SK-N-MC (cell line): ENCODE results near the gene ZNF362.
"Not testable (repeated sequence)": the region's sequence is repeated elsewhere in the genome, so short reads cannot be mapped to it uniquely, and the experiment has no call there.

ENCODE experiments used
- DNase-seq: peaks from one replicate; pipeline ENCODE4 v3.0.0-alpha.2; 2011; ENCODE audit warnings: low read depth, low spot score
- H3K27ac ChIP-seq: fragments of 200-600 bp; sonication (generic); 2 replicates; pipeline ENCODE4 v1.5.1; 2016; ENCODE audit warnings: mixed run types
- H3K36me3 ChIP-seq: fragments of 200-600 bp; sonication (generic); 2 replicates; pipeline ENCODE4 v1.6.1; 2017; ENCODE audit warnings: antibody characterized with exemption, low read length, mixed read lengths; ENCODE audit not compliant: insufficient read depth
- H3K4me3 ChIP-seq: fragments of 200-600 bp; sonication (generic); 2 replicates; pipeline ENCODE4 v1.5.1; 2016
- H3K9ac ChIP-seq: fragments of 200-600 bp; sonication (generic); 2 replicates; pipeline ENCODE4 v1.8.0; 2017; ENCODE audit warnings: mixed run types, mixed read lengths; ENCODE audit not compliant: insufficient read length
- H3K9me3 ChIP-seq: fragments of 200-600 bp; sonication (generic); 2 replicates; pipeline ENCODE4 v1.6.1; 2017; ENCODE audit warnings: low read depth, mild to moderate bottlenecking, antibody characterized with exemption, low read length, moderate library complexity, mixed read lengths
- EZH2 ChIP-seq: fragments of 200-600 bp; sonication (generic); IDR thresholded peaks from one replicate; pipeline ENCODE4 v1.6.1; 2017; ENCODE audit warnings: antibody characterized with exemption
- FOXP2 ChIP-seq: optimal IDR thresholded peaks from 2 replicates; pipeline ENCODE3; 2011; ENCODE audit warnings: mild to moderate bottlenecking, moderate library complexity; ENCODE audit not compliant: insufficient read depth; ENCODE audit errors: extremely low read length, control extremely low read depth
- POLR2AphosphoS5 ChIP-seq: IDR thresholded peaks from 2 replicates; pipeline ENCODE4 v1.6.1; 2012; ENCODE audit warnings: mild to moderate bottlenecking, low read depth, low read length, borderline replicate concordance

ZNF362 gene

DNA sequence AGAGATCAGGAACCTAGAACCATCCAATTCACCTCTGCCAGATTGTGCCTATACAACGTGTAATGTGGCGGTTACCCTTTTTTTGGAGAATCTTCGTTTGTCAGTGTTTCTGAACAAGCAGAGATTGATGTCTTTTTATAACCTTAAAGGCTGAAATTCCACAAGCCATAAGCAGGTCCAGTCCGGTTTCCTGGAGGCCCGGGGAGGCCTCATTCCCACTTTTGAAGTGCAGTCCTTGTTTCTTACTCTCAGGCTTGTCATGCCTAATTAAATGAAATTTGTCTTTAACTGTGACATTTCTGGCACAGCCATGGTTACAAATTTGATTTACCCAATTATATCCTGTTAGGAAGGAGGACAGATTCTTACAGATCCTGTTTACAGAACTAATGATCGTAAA is 27.8 kb downstream of the ZNF362 start:
- Histone ChIP-seq H3K36me3 (peaks cover 66% of the 10 kb centered on the region), H3K4me3 (no peak overlapping the region), H3K9me3 (no peaks in the 10 kb centered on the region), H3K9ac (no peak overlapping the region), H3K27ac (peak overlapping the region; percentile 35; the same call in 1 of the 2 replicates)
- DNase-seq = no peak
- TF ChIP-seq EZH2 (no peak), FOXP2 (no peak), POLR2AphosphoS5 (no peak)

DNA sequence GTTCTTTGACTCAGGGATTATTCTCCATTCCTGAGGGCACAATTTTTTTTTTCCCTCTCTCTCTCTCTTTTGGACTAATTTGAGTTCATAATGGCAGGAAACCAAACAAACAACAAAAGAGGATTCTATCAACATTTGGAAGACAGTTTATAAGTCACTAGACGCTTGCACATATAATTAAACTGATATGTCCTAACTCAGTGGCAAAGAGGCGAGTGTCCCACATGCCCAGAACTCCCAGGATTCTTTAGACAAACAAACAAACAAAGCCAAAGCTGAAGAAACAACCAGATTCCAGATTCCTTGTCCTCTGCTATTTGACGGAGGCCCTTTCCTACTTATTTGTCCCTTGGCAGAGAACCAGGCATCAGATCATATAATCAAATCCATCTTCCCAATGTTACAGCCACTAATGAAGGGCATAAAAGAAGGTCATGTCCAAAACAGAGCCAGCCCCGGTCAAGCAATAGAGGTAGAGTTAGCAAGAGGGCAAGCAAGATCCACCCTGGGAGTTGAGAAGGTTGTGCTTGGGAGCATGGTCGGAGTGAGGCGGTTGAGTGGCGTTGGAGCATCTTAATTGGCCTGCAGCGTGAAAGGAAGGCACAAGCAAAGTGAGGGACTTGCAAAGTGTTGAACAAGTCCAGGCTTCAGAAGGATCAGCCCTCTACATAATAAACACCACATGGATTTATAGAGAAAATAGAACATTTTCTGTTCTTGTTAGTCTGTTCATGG is 30.3 kb downstream of the ZNF362 start:
- peaks cover 53% of the 10 kb centered on the region for H3K36me3 ChIP-seq
- TF ChIP-seq EZH2 (no peak), FOXP2 (no peak), POLR2AphosphoS5 (no peak)
- no peak overlapping the region for H3K4me3 ChIP-seq
- DNase-seq = no peak
- no peaks in the 10 kb centered on the region for H3K9me3 ChIP-seq
- H3K9ac ChIP-seq = no peak overlapping the region
- H3K27ac ChIP-seq = no peak overlapping the region

DNA sequence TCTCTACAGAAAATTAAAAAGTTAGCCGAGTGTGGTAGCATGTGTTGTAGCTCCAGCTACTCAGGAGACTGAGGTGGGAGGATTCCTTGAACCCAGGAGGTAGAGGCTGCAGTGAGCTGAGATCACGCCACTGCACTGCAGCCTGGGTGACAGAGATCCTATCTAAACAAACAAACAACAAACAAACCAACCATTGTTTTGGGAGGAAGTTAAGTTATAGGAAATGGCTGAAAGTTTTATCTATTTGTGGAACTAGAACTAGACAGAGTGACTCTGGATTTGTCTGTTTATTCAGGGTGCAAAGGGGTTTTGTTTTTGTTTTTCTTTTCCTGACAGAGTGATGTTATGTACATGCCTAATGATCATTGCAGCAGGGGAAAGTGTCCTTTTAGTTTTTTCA is 31.0 kb downstream of the ZNF362 start:
- Histone ChIP-seq H3K36me3 (peaks cover 48% of the 10 kb centered on the region), H3K4me3 (no peak overlapping the region), H3K9ac (no peak overlapping the region), H3K27ac (no peak overlapping the region), H3K9me3 (no peaks in the 10 kb centered on the region)
- no peak for DNase-seq
- TF ChIP-seq EZH2 (no peak), FOXP2 (no peak), POLR2AphosphoS5 (no peak)

DNA sequence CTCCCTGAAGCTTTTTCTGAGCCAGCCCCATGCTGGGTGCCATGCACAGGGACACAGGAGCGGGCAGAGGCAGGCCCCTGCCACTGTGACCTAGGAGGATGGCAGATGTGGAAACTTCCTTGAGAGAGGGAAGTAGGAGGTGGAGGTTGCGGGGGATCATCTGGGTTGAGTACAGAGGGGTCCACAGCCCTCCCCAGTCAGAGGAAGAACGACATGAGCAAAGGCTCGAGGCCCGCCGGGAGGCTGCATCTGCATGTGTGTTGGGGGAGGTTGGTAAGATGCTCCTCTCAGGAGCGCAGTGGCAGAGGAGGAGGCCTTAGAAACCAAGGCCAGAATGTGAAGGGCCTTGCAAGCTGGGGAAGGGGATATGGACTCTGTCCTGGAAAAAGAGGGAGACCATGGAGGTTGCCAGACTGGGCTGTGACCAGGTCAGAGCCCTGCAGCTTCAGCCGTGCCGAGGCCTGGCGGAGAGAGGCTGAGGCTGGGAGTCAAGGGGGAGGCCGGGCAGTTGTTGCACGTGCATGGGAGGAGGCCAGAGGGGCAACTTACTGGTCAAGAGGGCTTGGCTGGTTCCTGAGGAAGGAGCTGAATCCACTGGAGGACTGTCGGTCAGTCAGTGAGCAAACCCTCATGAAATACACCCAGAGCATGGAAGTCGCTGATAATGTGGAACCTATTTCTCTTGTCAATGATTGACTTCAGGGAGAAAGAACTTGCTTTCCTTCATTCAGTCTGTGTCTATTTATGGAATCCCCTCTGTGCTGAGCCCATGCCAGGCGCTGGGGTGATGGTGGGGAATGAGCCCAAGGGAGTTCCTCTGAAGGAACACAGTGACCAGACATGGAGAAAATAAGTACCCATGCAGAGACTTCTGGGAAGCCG is 32.9 kb downstream of the ZNF362 start:
- peaks cover 44% of the 10 kb centered on the region for H3K36me3 ChIP-seq
- no peak for DNase-seq
- no peak overlapping the region for H3K4me3 ChIP-seq
- H3K9me3 ChIP-seq = no peaks in the 10 kb centered on the region
- TF ChIP-seq EZH2 (no peak), FOXP2 (no peak), POLR2AphosphoS5 (no peak)
- H3K27ac ChIP-seq = no peak overlapping the region
- H3K9ac ChIP-seq = no peak overlapping the region

DNA sequence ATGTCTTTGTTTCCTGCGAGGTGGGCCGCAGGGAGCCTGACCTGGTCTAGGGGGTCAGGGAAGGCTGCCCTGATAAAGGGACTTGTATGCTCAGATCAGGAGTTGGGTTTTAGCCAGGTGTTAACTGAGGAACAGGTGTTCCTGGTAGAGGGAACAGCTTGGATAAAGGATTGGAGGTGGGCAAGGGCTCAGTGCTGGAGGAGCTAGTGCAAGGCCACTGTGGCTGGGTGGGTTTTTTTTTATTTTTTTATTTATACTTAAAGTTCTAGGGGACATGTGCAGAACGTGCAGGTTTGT is 33.5 kb downstream of the ZNF362 start:
- TF ChIP-seq POLR2AphosphoS5 (no peak), FOXP2 (no peak), EZH2 (no peak)
- Histone ChIP-seq H3K27ac (no peak overlapping the region), H3K9me3 (no peaks in the 10 kb centered on the region), H3K36me3 (peaks cover 39% of the 10 kb centered on the region), H3K9ac (no peak overlapping the region), H3K4me3 (no peak overlapping the region)
- DNase-seq = no peak

DNA sequence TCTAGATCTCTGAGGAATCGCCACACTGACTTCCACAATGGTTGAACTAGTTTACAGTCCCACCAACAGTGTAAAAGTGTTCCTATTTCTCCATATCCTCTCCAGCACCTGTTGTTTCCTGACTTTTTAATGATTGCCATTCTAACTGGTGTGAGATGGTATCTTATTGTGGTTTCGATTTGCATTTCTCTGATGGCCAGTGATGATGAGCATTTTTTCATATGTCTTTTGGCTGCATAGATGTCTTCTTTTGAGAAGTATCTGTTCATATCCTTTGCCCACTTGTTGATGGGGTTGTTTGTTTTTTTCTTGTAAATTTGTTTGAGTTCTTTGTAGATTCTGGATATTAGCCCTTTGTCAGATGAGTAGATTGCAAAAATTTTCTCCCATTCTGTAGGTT is 34.3 kb downstream of the ZNF362 start:
- H3K27ac ChIP-seq, H3K4me3 ChIP-seq, H3K9me3 ChIP-seq, DNase-seq, H3K9ac ChIP-seq: not testable (repeated sequence)
- H3K36me3 ChIP-seq = peaks cover 42% of the 10 kb centered on the region

DNA sequence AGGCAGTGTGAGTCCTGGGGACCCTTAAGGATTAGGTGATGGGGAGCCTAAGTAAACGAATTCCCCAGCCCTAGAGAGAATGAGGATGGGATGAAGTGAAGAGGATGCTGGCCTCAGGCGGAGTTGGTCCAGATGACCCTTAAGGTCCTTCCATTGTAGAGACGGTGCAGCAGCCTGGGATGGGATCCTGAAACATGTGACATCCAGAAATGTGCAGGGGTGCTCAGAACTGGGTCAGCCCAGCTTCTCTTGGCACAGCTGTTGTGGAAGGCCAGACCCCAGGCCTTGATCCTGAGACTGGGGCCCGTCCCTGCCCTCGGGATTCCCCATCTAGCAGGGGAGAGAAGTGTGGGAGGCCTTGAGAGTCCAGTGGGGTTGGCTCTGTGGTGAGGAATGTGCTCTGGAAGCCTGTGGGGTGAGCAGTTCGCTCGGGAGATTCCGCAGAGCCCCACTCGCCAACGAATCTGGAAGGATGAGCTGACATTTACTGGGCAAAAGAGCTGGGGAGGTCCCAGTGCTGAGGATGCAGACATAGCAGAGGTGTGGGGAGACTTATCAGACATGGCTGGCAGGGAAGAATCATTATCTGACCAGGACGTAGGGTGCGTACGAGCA is 36.5 kb downstream of the ZNF362 start:
- H3K4me3 ChIP-seq = no peak overlapping the region
- no peak for DNase-seq
- H3K9ac ChIP-seq = no peak overlapping the region
- H3K27ac ChIP-seq = no peak overlapping the region
- peaks cover 42% of the 10 kb centered on the region for H3K36me3 ChIP-seq
- H3K9me3 ChIP-seq = no peaks in the 10 kb centered on the region
- no peak for TF ChIP-seq POLR2AphosphoS5
- no peak for TF ChIP-seq EZH2
- no peak for TF ChIP-seq FOXP2

DNA sequence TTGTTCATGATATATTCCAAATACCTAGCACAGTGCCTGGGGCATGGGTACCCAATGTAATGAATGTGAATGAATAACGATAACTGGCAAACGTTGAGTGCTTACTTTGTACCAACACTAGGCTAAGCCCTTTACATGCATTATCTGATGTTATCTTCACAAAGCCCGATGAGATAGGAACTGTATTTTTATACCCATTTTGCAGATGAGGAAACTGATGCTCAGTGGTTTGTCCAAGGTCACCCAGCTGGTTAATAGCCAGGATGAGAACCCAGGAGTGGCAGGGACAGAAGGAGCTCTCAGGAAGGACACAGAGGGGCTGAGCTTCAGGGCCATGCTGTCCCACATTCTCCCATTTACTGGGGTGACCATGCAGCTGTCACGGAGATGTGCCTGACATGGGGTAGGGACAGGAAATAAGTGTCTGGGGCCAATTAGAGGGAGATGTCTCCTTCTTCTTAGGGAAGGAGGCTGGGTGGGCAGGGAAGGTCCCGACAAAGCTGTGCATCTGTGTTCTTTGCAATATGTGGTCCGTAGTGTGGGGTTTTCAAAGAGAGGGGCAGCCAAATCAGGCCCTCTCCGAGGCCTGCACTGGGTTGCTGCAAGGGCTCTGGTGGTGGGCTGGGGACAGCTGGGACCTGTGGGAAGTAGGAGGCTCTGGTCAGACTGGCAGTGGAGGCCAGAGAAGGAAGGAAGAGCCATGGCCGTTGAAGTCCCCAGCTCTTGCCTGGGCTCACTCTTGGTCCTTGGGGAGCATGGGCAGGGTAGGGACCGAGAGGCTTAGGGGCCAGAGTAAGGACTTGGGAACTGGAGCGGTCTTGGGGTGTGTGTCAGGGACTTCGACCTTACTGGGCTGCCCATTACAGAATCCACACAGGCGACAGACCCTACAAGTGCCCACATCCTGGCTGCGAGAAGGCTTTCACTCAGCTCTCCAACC is 38.0 kb downstream of the ZNF362 start:
- DNase-seq = no peak
- no peak overlapping the region for H3K27ac ChIP-seq
- no peak overlapping the region for H3K4me3 ChIP-seq
- peaks cover 42% of the 10 kb centered on the region for H3K36me3 ChIP-seq
- no peak overlapping the region for H3K9ac ChIP-seq
- H3K9me3 ChIP-seq = no peaks in the 10 kb centered on the region
- TF ChIP-seq FOXP2 (no peak), EZH2 (no peak)

DNA sequence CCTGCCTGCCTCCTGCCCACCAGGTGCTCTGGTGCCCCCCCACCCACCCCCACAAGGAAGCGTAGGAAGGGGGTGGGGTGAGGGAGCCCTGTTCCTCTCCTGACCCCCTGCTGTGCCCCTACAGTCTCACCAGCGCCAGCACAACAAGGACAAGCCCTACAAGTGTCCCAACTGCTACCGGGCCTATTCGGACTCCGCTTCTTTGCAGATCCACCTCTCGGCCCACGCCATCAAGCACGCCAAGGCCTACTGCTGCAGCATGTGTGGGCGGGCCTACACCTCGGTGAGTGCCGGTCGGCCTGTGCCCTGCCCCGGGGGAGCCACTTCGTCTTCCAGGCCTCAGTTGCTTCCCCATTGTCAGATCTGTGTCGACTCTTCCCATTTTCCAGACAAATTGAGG is 38.7 kb downstream of the ZNF362 start:
- H3K36me3 ChIP-seq = peaks cover 40% of the 10 kb centered on the region
- no peak overlapping the region for H3K4me3 ChIP-seq
- no peak overlapping the region for H3K9ac ChIP-seq
- H3K27ac ChIP-seq = no peak overlapping the region
- no peaks in the 10 kb centered on the region for H3K9me3 ChIP-seq
- TF ChIP-seq POLR2AphosphoS5 (no peak), FOXP2 (no peak), EZH2 (no peak)
- DNase-seq = no peak
